ENCODE results near the gene SOX12. TPM values are rescaled to one million over a fixed set of nuclear protein-coding genes. Genes with fewer than 3 reads are reported as not detected.

The SOX12 gene
- total RNA-seq, 1 donor from 2014 or later, result 5.3 TPM

DNA sequence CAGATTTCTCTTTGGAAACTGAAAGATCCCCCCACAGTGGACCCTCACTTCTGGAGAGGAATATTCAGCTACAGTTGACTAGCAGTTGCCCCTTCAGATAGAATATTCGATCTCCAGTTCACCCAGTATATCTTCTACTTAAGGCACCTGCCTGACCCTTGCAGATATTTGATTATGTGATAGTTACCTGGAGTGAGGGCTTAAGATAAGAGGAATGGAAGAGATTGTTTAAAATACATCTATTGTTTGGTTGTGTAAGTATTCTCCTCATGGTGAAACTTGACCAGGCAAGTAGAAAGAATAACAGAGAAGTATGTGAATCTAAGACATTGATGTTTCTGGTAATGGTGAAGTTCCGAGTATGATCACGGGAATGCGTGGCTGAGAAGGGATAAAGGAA lies 29.5 kb upstream of the SOX12 start:
- Mint-ChIP-seq H3K27ac (peak overlapping the region; percentile 3), H3K4me3 (peak overlapping the region; percentile 66), H3K9me3 (no peaks in the 10 kb centered on the region), H3K4me1 (peaks cover 30% of the 10 kb centered on the region), H3K36me3 (peaks cover 10% of the 10 kb centered on the region), H3K27me3 (ENCODE audit: insufficient read depth, low read depth) (peaks cover 12% of the 10 kb centered on the region)
- peaks cover 26% of the 10 kb centered on the region for H3F3A ChIP-seq (ENCODE audit: low read depth)
- H3K36me3 ChIP-seq, result no peaks in the 10 kb centered on the region
- H4K20me1 ChIP-seq (ENCODE audit: low read depth), result peaks cover 29% of the 10 kb centered on the region
- peaks cover 41% of the 10 kb centered on the region for H3K27me3 ChIP-seq
- no peaks in the 10 kb centered on the region for H3K9me3 ChIP-seq (ENCODE audit: low read depth)
- H2AFZ ChIP-seq (replicated peaks), result no peak overlapping the region
- H3K79me2 ChIP-seq (ENCODE audit: low read depth), result peaks cover 41% of the 10 kb centered on the region
- H3K9ac ChIP-seq, result no peak overlapping the region
- H3K4me3 ChIP-seq, result no peak overlapping the region
- no peak for DNase-seq (ENCODE audit: low spot score)
- TF ChIP-seq EZH2 (IDR thresholded peaks at IDR 0.05) (no peak), EZH2phosphoT487 (IDR thresholded peaks at IDR 0.05) (no peak)
- TF ChIP-seq, protein P1, sequence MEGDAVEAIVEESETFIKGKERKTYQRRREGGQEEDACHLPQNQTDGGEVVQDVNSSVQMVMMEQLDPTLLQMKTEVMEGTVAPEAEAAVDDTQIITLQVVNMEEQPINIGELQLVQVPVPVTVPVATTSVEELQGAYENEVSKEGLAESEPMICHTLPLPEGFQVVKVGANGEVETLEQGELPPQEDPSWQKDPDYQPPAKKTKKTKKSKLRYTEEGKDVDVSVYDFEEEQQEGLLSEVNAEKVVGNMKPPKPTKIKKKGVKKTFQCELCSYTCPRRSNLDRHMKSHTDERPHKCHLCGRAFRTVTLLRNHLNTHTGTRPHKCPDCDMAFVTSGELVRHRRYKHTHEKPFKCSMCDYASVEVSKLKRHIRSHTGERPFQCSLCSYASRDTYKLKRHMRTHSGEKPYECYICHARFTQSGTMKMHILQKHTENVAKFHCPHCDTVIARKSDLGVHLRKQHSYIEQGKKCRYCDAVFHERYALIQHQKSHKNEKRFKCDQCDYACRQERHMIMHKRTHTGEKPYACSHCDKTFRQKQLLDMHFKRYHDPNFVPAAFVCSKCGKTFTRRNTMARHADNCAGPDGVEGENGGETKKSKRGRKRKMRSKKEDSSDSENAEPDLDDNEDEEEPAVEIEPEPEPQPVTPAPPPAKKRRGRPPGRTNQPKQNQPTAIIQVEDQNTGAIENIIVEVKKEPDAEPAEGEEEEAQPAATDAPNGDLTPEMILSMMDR (IDR thresholded peaks at IDR 0.05), result no peak
- no peak overlapping the region for H3K4me2 ChIP-seq
- no peak overlapping the region for H3K27ac ChIP-seq
- peaks cover 26% of the 10 kb centered on the region for H3K4me1 ChIP-seq

DNA sequence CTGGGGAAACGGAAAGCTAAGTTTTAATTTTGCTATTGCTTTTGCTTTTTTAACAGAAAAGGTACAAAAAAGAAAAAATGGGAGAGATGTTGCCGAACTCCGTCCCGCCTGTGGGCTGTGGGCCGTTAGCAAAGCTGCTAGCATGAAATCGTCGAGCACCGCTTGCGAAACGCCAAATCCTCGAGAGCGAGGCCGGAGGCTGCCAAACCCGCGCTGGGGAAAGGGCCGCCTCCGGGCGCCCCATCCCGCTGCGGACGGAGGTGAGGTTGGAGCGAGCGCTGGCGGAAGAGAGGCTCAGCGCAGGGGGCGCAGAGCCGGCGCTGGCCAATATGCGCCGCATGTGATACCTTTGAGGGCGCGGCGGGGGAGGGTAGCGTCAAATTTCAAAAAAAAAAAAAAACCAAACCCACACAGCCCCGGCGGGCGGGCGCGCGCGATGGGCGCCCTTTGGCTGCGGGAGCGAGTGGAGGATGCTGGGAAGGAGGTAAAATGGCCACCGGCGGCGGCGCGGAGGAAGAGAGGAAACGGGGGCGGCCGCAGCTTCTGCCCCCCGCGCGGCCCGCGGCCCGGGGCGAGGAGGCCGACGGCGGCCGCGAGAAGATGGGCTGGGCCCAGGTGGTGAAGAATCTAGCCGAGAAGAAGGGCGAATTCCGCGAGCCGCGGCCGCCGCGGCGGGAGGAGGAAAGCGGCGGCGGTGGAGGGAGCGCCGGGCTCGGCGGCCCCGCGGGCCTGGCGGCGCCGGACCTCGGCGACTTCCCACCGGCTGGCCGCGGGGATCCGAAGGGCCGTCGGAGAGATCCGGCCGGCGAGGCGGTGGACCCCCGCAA lies 28.0 kb upstream of the SOX12 start, which contains the start of gene ZCCHC3:
TSS of gene ZCCHC3 (plus strand) at position 473 of the 827 bp plus-strand sequence. CDS start at position 490, 17 bp downstream.
- no peaks in the 10 kb centered on the region for H3K36me3 ChIP-seq
- TF ChIP-seq EZH2phosphoT487 (IDR thresholded peaks at IDR 0.05) (peak; percentile 40), EZH2 (IDR thresholded peaks at IDR 0.05) (peak; percentile 66)
- TF ChIP-seq, protein P1 (IDR thresholded peaks at IDR 0.05), result peak; percentile 38
- DNase-seq (ENCODE audit: low spot score), result peak; percentile 96
- H3K9me3 ChIP-seq (ENCODE audit: low read depth), result no peaks in the 10 kb centered on the region
- Mint-ChIP-seq H3K27me3 (ENCODE audit: insufficient read depth, low read depth) (peaks cover 12% of the 10 kb centered on the region), H3K27ac (peak within 1 kb of the TSS; percentile 98), H3K4me1 (peaks cover 45% of the 10 kb centered on the region), H3K36me3 (peaks cover 10% of the 10 kb centered on the region), H3K9me3 (no peaks in the 10 kb centered on the region), H3K4me3 (peak within 1 kb of the TSS; percentile 99)
- H3K4me3 ChIP-seq, result peak within 1 kb of the TSS; percentile 95
- H3K27me3 ChIP-seq, result peaks cover 26% of the 10 kb centered on the region
- peak within 1 kb of the TSS; percentile 81 for H3K9ac ChIP-seq
- H4K20me1 ChIP-seq (ENCODE audit: low read depth), result peaks cover 35% of the 10 kb centered on the region
- H3K79me2 ChIP-seq (ENCODE audit: low read depth), result peaks cover 48% of the 10 kb centered on the region
- H2AFZ ChIP-seq (replicated peaks), result peak within 1 kb of the TSS; percentile 2
- peaks cover 42% of the 10 kb centered on the region for H3F3A ChIP-seq (ENCODE audit: low read depth)
- peaks cover 37% of the 10 kb centered on the region for H3K4me1 ChIP-seq
- H3K4me2 ChIP-seq, result peak within 1 kb of the TSS; percentile 95
- H3K27ac ChIP-seq, result peak within 1 kb of the TSS; percentile 85

DNA sequence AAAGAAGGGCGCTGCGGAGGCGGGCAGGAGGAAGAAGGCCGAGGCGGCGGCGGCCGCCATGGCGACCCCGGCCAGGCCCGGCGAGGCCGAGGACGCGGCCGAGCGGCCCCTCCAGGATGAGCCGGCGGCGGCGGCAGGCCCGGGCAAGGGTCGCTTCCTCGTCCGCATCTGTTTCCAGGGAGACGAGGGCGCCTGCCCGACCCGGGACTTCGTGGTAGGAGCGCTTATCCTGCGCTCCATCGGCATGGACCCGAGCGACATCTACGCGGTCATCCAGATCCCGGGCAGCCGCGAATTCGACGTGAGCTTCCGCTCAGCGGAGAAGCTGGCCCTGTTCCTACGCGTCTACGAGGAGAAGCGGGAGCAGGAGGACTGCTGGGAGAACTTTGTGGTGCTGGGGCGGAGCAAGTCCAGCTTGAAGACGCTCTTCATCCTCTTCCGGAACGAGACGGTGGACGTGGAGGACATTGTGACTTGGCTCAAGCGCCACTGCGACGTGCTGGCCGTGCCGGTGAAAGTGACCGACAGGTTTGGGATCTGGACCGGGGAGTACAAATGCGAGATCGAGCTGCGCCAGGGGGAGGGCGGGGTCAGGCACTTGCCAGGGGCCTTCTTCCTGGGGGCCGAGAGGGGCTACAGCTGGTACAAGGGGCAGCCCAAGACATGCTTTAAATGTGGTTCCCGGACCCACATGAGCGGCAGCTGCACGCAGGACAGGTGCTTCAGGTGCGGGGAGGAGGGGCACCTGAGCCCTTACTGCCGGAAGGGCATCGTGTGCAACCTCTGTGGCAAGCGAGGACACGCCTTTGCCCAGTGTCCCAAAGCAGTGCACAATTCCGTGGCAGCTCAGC lies 27.2 kb upstream of the SOX12 start:
- H3K27ac ChIP-seq, result peak overlapping the region; percentile 85
- DNase-seq (ENCODE audit: low spot score), result peak; percentile 57
- Mint-ChIP-seq H3K27ac (peak overlapping the region; percentile 98), H3K9me3 (no peaks in the 10 kb centered on the region), H3K36me3 (peaks cover 10% of the 10 kb centered on the region), H3K4me1 (peaks cover 49% of the 10 kb centered on the region), H3K4me3 (peak overlapping the region; percentile 99), H3K27me3 (ENCODE audit: insufficient read depth, low read depth) (peaks cover 14% of the 10 kb centered on the region)
- peak overlapping the region; percentile 95 for H3K4me2 ChIP-seq
- peaks cover 38% of the 10 kb centered on the region for H4K20me1 ChIP-seq (ENCODE audit: low read depth)
- peak overlapping the region; percentile 2 for H2AFZ ChIP-seq (replicated peaks)
- H3F3A ChIP-seq (ENCODE audit: low read depth), result peaks cover 50% of the 10 kb centered on the region
- peak overlapping the region; percentile 95 for H3K4me3 ChIP-seq
- no peaks in the 10 kb centered on the region for H3K9me3 ChIP-seq (ENCODE audit: low read depth)
- peaks cover 41% of the 10 kb centered on the region for H3K4me1 ChIP-seq
- H3K9ac ChIP-seq, result peak overlapping the region; percentile 81
- no peak for TF ChIP-seq EZH2 (IDR thresholded peaks at IDR 0.05)
- no peak for TF ChIP-seq EZH2phosphoT487 (IDR thresholded peaks at IDR 0.05)
- TF ChIP-seq, protein P1 (IDR thresholded peaks at IDR 0.05), result no peak
- peaks cover 50% of the 10 kb centered on the region for H3K79me2 ChIP-seq (ENCODE audit: low read depth)
- H3K36me3 ChIP-seq, result no peaks in the 10 kb centered on the region
- H3K27me3 ChIP-seq, result peaks cover 22% of the 10 kb centered on the region

Data from neural progenitor cell (in vitro differentiated cells).